GM21737 (cell line): Measurements from ENCODE around the gene RAB3C.

Experiments used
- ATAC-seq: cut with Tn5 transposase; IDR thresholded peaks from one replicate; pipeline ENCODE4 v1.9.1; 2021; ENCODE audit warnings: mild to moderate bottlenecking, moderate library complexity; ENCODE audit not compliant: unreplicated experiment

RAB3C gene

GRCh38 chr5:58765058-58765457 is 182.2 kb downstream of the RAB3C start:
- ATAC-seq, result no peak

DNA sequence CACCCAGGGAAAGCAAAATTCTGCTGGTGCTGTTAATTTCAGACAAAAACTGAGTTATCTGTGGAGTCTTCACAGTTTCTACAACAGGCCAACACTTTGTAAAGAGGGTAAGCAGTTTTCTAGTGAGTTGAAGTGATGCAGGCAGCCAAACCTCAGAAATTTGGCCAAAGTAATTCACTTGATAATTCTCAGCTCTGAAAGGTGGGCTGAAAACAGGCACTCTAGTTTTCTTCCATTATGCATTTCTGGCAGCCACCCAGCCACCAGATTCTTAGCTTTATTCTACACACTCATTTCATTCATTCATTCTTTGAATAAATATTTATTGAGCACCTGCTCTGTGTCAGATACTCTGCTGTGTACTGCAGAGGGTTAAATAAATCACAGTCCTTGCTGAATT is 184.2 kb downstream of the RAB3C start:
- no peak for ATAC-seq

GRCh38 chr5:58770136-58770535 is 187.3 kb downstream of the RAB3C start:
- no peak for ATAC-seq

DNA sequence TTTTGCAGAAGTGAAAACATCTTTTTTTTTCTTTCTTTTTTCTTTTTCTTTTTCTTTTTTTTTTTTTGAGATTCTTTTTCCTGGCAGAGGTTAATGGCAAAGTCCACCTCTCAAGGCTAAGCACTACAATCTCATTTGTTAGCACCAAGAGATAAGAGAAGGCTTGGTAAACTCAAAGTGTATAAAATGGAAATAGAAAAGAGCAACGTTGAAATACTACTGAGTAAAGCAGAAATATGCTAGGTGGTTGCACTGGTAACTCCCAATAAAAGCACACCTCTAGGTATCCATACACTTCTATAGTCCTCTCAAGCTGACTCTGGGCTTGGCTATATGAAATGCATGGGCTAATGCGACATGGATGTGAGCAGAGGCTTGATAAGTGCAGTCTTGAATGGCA is 188.9 kb downstream of the RAB3C start:
- no peak for ATAC-seq

DNA sequence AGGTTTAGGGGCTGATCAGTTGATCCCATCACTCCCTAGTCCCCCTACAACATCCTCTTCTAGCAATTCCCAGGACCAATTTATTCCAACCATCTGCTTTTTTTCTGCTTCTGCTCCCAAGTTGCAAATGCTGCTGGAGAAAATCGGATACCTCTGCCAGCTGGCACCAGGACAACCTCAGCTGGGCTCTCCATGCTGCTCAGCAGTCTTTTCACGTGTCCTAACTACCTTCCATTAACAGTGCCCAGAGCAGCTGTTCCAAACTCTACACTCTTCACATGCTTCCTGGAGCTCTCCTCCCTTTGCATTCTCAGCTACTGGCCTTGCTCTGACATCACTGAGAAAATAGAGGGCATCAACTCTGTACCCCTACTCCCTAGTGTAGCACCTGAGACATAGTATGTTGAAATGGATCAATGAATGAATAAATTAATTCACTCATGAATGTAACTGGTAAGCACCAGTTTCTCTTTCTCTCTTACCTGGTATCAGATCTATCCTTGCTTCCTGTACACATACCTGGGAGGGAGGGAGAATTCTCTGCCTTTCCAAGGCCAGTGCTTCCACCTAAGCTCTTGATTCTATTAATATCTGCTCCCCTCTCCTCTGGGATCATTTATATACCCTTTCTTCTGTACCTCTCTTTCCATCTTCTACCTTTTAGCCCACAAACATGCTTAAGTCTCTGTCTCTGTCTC is 191.0 kb downstream of the RAB3C start:
- no peak for ATAC-seq

GRCh38 chr5:58774937-58775336 is 192.1 kb downstream of the RAB3C start:
- no peak for ATAC-seq

DNA sequence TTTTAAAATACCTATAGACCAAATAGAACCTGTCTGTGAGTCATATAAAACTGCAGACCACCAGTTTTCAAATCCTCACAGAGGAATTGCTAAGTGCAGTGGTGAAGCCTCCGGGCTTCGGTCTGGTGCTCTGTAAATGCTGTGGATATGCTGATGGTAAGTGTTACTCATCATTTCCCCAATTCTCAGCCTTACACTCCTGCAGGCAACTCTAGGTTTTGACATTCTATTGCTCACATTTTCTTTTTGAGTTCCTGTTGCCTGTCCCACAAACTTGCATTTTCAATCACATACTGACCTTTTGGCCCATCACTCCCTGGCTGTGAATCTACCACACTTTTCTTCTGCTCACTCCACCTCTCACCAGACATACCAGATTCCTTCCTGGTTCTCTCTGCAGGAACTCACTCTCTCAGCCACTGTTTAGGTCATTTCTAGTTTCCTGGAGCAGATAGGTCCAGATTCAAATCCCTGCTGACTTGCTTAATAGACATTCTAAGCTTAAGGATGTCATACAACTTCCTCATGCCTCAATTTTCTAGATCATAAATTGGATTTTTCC is 192.9 kb downstream of the RAB3C start:
- ATAC-seq, result peak; percentile 84

- ATAC-seq, result no peak
These were observed 193.7 kb downstream of the RAB3C start for GRCh38 chr5:58776559-58776958.

DNA sequence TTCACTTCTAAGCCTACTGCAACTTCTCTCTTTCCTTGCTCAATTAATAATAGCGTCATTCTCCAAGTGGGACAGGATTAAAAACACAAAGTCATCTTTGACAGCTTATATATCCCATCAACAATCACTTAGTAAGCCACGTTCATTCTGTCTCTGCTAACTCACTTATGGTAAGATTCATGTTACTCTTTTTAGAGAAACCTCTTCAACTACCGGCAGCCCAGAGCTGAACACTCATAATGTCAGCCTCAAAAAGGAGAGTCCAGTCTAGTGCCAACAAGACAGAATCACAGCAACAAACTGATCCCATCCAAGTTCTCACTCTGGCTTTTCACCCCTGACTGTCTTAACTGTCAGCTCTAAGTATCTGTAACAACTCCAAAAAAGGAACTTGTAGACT is 196.0 kb downstream of the RAB3C start:
- no peak for ATAC-seq

GRCh38 chr5:58786035-58786434 is 203.2 kb downstream of the RAB3C start:
- ATAC-seq, result peak; percentile 66

DNA sequence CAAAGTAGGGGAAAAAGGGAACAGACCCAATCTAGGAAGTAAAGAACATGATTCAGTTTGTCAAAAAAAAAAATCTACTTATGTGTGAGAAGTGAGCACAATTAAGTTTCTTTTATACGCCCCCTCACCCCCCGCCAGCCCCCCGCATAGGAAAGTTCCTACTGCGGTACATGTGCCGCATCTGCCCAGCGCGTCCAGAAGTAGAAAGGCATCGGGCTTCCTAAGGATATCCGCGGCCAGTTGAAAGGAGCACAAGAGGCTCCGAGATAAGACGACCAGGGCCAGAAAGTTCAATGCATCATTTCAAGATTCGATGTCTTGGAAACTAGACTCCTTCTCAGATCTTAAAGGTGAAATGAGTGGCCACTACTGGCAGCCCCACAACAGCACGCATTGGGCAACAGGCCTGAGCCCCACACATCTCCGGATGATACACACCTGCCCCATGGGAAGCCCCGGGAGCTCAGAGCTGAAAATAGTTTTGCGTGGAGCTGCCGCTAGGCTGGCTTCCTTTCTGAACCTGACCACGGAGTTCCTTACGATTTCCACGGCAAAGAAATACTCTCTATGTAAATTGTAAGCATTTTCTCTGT is 203.9 kb downstream of the RAB3C start:
- peak; percentile 71 for ATAC-seq

GRCh38 chr5:58787987-58788386 is 205.1 kb downstream of the RAB3C start:
- no peak for ATAC-seq

- ATAC-seq, result no peak
These were observed 211.2 kb downstream of the RAB3C start for GRCh38 chr5:58793888-58794657.

GRCh38 chr5:58794875-58795274 is 212.0 kb downstream of the RAB3C start:
- ATAC-seq, result no peak

GRCh38 chr5:58795327-58795726 is 212.5 kb downstream of the RAB3C start:
- ATAC-seq, result no peak

GRCh38 chr5:58797021-58797420 is 214.1 kb downstream of the RAB3C start:
- no peak for ATAC-seq

GRCh38 chr5:58800356-58800755 is 217.5 kb downstream of the RAB3C start:
- no peak for ATAC-seq

- no peak for ATAC-seq
These were observed 218.1 kb downstream of the RAB3C start for GRCh38 chr5:58800861-58801540.

DNA sequence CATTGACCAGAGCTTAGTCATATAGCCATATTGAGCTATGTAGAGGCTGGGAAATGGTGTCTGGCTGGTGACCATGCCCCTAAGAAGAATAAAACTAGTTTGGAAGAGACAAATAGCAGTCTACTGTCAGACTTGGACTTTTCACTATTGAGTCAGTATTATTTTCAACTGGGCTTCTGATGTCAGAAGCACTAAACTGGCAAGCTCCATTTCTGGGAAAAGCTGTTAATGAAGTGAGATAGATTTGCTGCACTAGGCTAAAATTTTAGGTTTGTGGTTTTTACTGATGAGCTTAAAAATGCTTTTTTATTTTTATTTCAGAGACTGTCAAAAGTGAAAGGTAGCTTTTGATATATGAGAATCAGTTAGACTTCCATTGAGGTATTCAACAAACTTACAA is 220.2 kb downstream of the RAB3C start:
- no peak for ATAC-seq

- no peak for ATAC-seq
These were observed 221.4 kb downstream of the RAB3C start for GRCh38 chr5:58804291-58804690.

GRCh38 chr5:58810086-58810485 is 227.2 kb downstream of the RAB3C start:
- ATAC-seq, result no peak
